ENCODE data around the gene CASD1.
A peak's percentile ranks its signal among the peaks of the same experiment; 100 is the strongest.

The CASD1 gene

DNA sequence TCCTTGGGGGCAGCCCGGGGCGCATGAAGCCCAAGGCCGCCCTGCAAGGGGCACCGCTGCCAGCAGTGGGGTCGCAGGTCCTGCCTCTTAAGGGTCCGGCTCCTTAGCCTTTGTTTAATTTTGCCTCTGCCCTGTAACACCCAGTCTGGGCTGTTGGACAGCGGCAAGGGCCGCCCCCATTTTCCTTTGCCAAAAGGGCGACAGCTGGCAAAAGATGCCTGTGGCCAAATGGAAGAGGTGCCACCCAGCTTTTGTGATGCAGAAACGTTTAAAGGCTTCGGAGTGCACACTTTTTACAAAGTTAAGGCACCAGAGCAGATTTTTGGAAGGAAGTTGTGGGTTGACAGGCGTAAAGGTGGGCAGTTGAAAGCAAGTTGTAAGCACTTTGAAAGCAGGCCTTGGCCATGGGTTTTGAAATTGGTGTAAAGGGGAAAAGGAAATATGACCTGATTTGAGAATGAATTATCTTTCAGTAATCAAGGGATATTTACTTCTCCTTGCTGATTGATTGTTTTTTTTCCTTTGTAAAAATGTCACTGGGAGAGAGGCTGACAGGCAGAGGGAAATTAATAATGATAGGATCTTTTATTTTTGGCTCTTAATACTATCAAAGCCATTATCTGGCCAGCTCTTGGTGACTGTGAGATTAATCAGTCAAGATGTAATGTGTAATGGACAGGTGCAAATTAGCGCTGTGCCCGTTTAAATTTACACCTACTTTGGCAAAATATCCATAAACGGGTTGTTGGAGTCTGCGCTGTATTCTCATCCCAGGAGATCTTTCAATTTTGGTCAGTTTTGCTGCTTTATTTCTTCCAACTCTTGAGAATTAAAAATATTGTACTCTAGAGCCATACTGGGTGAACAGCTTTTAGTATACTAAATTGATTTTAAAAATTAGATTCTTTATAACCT is 1.2 kb downstream of the CASD1 start:
- TF ChIP-seq EZH2phosphoT487 (IDR thresholded peaks at IDR 0.05; ENCODE audit: borderline replicate concordance, low read length): no peak
- TF ChIP-seq, protein P1, sequence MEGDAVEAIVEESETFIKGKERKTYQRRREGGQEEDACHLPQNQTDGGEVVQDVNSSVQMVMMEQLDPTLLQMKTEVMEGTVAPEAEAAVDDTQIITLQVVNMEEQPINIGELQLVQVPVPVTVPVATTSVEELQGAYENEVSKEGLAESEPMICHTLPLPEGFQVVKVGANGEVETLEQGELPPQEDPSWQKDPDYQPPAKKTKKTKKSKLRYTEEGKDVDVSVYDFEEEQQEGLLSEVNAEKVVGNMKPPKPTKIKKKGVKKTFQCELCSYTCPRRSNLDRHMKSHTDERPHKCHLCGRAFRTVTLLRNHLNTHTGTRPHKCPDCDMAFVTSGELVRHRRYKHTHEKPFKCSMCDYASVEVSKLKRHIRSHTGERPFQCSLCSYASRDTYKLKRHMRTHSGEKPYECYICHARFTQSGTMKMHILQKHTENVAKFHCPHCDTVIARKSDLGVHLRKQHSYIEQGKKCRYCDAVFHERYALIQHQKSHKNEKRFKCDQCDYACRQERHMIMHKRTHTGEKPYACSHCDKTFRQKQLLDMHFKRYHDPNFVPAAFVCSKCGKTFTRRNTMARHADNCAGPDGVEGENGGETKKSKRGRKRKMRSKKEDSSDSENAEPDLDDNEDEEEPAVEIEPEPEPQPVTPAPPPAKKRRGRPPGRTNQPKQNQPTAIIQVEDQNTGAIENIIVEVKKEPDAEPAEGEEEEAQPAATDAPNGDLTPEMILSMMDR (IDR thresholded peaks at IDR 0.05; ENCODE audit: low read depth, low read length, poor library complexity, severe bottlenecking): no peak
- peaks cover 57% of the 10 kb centered on the region for H3K4me1 ChIP-seq (ENCODE audit: control insufficient read depth, low read length)
- peak overlapping the region; percentile 73 for H3K27ac ChIP-seq (ENCODE audit: low read depth, low read length)

DNA sequence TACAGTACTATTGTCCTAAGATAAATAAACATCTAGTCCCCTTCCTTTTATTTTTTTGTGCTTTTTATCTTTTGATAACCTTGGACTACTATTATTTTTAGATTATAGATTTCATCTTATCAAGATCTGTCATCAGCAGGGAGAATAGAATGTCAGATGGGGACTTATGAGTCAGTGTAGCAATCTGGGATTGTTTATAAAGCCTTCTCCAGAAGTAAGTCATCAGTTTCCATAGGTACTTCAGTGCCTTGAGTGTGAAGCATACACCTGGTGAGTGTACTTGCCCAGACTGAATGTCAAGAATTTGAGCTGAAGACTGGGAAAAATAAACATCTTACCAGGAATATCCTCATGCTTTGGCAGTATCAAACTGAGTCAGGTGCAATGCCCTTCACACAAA is 2.1 kb downstream of the CASD1 start:
- Histone ChIP-seq H3K9me3 (ENCODE audit: control insufficient read depth, insufficient read depth, low read length) (no peaks in the 10 kb centered on the region), H3K27me3 (ENCODE audit: control insufficient read depth, low read length) (no peaks in the 10 kb centered on the region), H3K79me2 (ENCODE audit: control insufficient read depth, low read length) (peaks cover 77% of the 10 kb centered on the region), H3K9me2 (replicated peaks; ENCODE audit: control insufficient read depth, low read length) (no peaks in the 10 kb centered on the region; the same call in 1 of the 2 replicates), H3K4me2 (ENCODE audit: low read length) (peak overlapping the region; percentile 99), H3K27ac (ENCODE audit: low read depth, low read length) (no peak overlapping the region), H3F3A (ENCODE audit: control insufficient read depth, insufficient read depth) (peaks cover 16% of the 10 kb centered on the region; the same call in 1 of the 2 replicates), H3K4me3 (ENCODE audit: low read length) (peak overlapping the region; percentile 82), H3K4me1 (ENCODE audit: control insufficient read depth, low read length) (peaks cover 61% of the 10 kb centered on the region), H3K36me3 (ENCODE audit: control insufficient read depth, low read length) (peaks cover 28% of the 10 kb centered on the region), H4K20me1 (ENCODE audit: control insufficient read depth, insufficient read depth, low read depth, low read length) (no peaks in the 10 kb centered on the region)
- TF ChIP-seq, protein P1 (IDR thresholded peaks at IDR 0.05; ENCODE audit: low read depth, low read length, poor library complexity, severe bottlenecking): no peak
- TF ChIP-seq EZH2phosphoT487 (IDR thresholded peaks at IDR 0.05; ENCODE audit: borderline replicate concordance, low read length): no peak

More for the DNA sequence above, 1.2 kb downstream of the CASD1 start:
- Histone ChIP-seq H3K4me2 (ENCODE audit: low read length) (peak overlapping the region; percentile 99), H3K4me3 (ENCODE audit: low read length) (peak overlapping the region; percentile 82), H3K79me2 (ENCODE audit: control insufficient read depth, low read length) (peaks cover 68% of the 10 kb centered on the region), H3K9me2 (replicated peaks; ENCODE audit: control insufficient read depth, low read length) (no peaks in the 10 kb centered on the region; the same call in 1 of the 2 replicates), H3K36me3 (ENCODE audit: control insufficient read depth, low read length) (peaks cover 28% of the 10 kb centered on the region), H4K20me1 (ENCODE audit: control insufficient read depth, insufficient read depth, low read depth, low read length) (no peaks in the 10 kb centered on the region), H3K27me3 (ENCODE audit: control insufficient read depth, low read length) (no peaks in the 10 kb centered on the region), H3F3A (ENCODE audit: control insufficient read depth, insufficient read depth) (peaks cover 16% of the 10 kb centered on the region; the same call in 1 of the 2 replicates), H3K9me3 (ENCODE audit: control insufficient read depth, insufficient read depth, low read length) (no peaks in the 10 kb centered on the region)

DNA sequence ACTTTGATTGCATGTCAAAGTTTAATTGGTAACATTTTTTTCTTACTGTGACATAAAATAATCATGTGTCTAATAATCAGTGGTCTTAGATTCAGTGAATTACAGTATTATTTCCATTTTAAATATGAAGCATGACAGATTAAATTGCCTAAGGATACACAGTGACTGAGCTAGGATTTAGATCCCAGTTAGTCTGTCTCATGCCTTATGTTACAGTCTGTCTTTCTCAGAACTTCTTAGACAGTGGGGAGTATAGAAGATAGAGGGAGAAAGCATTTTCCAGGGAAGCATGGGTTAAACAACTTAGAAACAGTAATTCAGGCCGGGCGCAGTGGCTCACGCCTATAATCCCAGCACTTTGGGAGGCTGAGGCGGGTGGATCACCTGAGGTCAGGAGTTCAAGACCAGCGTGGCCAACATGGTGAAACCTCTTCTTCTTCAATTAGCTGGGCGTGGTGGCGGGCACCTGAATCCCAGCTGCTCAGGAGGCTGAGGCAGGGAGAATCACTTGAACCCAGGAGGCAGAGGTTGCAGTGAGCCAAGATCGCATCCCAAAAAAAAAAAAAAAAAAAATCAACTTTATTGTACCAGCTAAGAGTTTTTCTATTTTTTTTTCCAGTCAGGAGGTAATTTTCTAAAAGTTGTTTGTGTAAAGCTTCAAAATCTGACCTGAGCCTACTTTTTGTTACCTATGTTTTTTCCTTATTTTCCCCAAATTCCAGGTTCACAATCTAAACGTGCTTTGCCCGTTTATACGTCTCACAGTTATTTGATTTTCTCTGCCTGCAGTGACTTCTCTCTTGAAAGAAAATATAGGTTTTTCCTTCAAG is 3.3 kb downstream of the CASD1 start:
- no peaks in the 10 kb centered on the region for H3K9me3 ChIP-seq (ENCODE audit: control insufficient read depth, insufficient read depth, low read length)
- no peaks in the 10 kb centered on the region for H3K9me2 ChIP-seq (replicated peaks; ENCODE audit: control insufficient read depth, low read length)
- H3K79me2 ChIP-seq (ENCODE audit: control insufficient read depth, low read length): peaks cover 87% of the 10 kb centered on the region
- TF ChIP-seq, protein P1 (IDR thresholded peaks at IDR 0.05; ENCODE audit: low read depth, low read length, poor library complexity, severe bottlenecking): no peak
- TF ChIP-seq EZH2phosphoT487 (IDR thresholded peaks at IDR 0.05; ENCODE audit: borderline replicate concordance, low read length): no peak
- H3K4me1 ChIP-seq (ENCODE audit: control insufficient read depth, low read length): peaks cover 61% of the 10 kb centered on the region
- peaks cover 38% of the 10 kb centered on the region for H3K36me3 ChIP-seq (ENCODE audit: control insufficient read depth, low read length)
- peak overlapping the region; percentile 99 for H3K4me2 ChIP-seq (ENCODE audit: low read length)
- peaks cover 10% of the 10 kb centered on the region; the same call in 1 of the 2 replicates for H3F3A ChIP-seq (ENCODE audit: control insufficient read depth, insufficient read depth)
- no peaks in the 10 kb centered on the region for H3K27me3 ChIP-seq (ENCODE audit: control insufficient read depth, low read length)
- H3K4me3 ChIP-seq (ENCODE audit: low read length): peak overlapping the region; percentile 82
- H4K20me1 ChIP-seq (ENCODE audit: control insufficient read depth, insufficient read depth, low read depth, low read length): no peaks in the 10 kb centered on the region
- no peak overlapping the region for H3K27ac ChIP-seq (ENCODE audit: low read depth, low read length)
